IMR-90 (cell line): ENCODE measurements around the gene GPX3. TPM values are rescaled to one million over a fixed set of nuclear protein-coding genes. Genes with fewer than 3 reads are reported as not detected.
A peak's percentile ranks its signal among the peaks of the same experiment; 100 is the strongest.

ENCODE experiments used
- ATAC-seq: fragments of 200-7000 bp; cut with Tn5 transposase; 2 replicates; pipeline ENCODE4 v1.9.1; 2020; ENCODE audit warnings: low read depth, mild to moderate bottlenecking, moderate library complexity
- BruUV-seq: library from RNA; stranded (reverse); fragments of 400-500 nt; replicated peaks from 2 replicates; lab custom pipeline; 2021; lab: Mats Ljungman, UMichigan
- CTCF ChIA-PET: fragments of 300-600 bp; formaldehyde crosslinking; extraction: SDS; loops from one replicate; lab custom pipeline; 2021; ENCODE audit warnings: antibody characterized with exemption; lab: Yijun Ruan, JAX
- POLR2A ChIA-PET: fragments of 300-600 bp; sonication (Branson Sonifier 250); formaldehyde crosslinking; loops from one replicate; lab custom pipeline; 2022; ENCODE audit warnings: antibody characterized with exemption; ENCODE audit not compliant: unreplicated experiment; lab: Charles Lee
- DNase-seq: peaks from one replicate; pipeline ENCODE4 v3.0.0; 2013
- H2AFZ ChIP-seq: replicated peaks from 2 replicates; pipeline ENCODE3; 2013; ENCODE audit warnings: low read length, mild to moderate bottlenecking; ENCODE audit not compliant: poor library complexity
- H2AK5ac ChIP-seq: 2 replicates; pipeline ENCODE4 v1.6.1; 2013; ENCODE audit warnings: low read depth, low read length, inconsistent platforms
- H2AK9ac ChIP-seq: replicated peaks from 2 replicates; pipeline ENCODE3; 2013; ENCODE audit warnings: mild to moderate bottlenecking, low read depth, low read length, moderate library complexity; ENCODE audit not compliant: poor library complexity
- H2BK120ac ChIP-seq: 2 replicates; pipeline ENCODE4 v1.6.1; 2013; ENCODE audit warnings: low read depth, low read length, inconsistent platforms
- H2BK15ac ChIP-seq: 3 replicates; pipeline ENCODE4 v1.6.1; 2013; ENCODE audit warnings: low read depth, low read length, inconsistent platforms
- H2BK20ac ChIP-seq: 2 replicates; pipeline ENCODE4 v1.6.1; 2013; ENCODE audit warnings: low read depth, mild to moderate bottlenecking, inconsistent platforms, low read length, moderate library complexity
- H2BK5ac ChIP-seq: 2 replicates; pipeline ENCODE4 v1.6.1; 2013; ENCODE audit warnings: mild to moderate bottlenecking, low read depth, low read length, inconsistent platforms; ENCODE audit not compliant: poor library complexity, severe bottlenecking
- H3K14ac ChIP-seq: replicated peaks from 2 replicates; pipeline ENCODE4 v1.6.1; 2013; ENCODE audit warnings: low read depth, low read length, inconsistent platforms
- H3K18ac ChIP-seq: 2 replicates; pipeline ENCODE4 v1.6.1; 2013; ENCODE audit warnings: low read depth, low read length, control low read depth
- H3K23ac ChIP-seq: 2 replicates; pipeline ENCODE4 v1.6.1; 2013; ENCODE audit warnings: low read depth, low read length, inconsistent platforms
- H3K27ac ChIP-seq: 2 replicates; pipeline ENCODE4 v1.5.1; 2013; ENCODE audit warnings: mild to moderate bottlenecking, control low read depth, low read length; ENCODE audit not compliant: insufficient read depth
- H3K27me3 ChIP-seq: 2 replicates; pipeline ENCODE4 v1.6.1; 2013; ENCODE audit warnings: low read length; ENCODE audit not compliant: control insufficient read depth, insufficient read depth
- H3K36me3 ChIP-seq: 2 replicates; pipeline ENCODE4 v1.6.1; 2013; ENCODE audit warnings: low read length, mixed read lengths; ENCODE audit not compliant: control insufficient read depth, insufficient read depth
- H3K4ac ChIP-seq: 2 replicates; pipeline ENCODE4 v1.6.1; 2013; ENCODE audit warnings: low read depth, low read length, inconsistent platforms
- H3K4me1 ChIP-seq: 2 replicates; pipeline ENCODE4 v1.6.1; 2013; ENCODE audit warnings: low read length, mixed read lengths; ENCODE audit not compliant: control insufficient read depth, insufficient read depth
- H3K4me2 ChIP-seq: 2 replicates; pipeline ENCODE4 v1.6.1; 2013; ENCODE audit warnings: low read depth, mild to moderate bottlenecking, control low read depth, low read length, moderate library complexity
- H3K4me3 ChIP-seq: 2 replicates; pipeline ENCODE4 v1.5.1; 2013; ENCODE audit warnings: low read depth, mild to moderate bottlenecking, control low read depth, low read length, moderate library complexity; ENCODE audit not compliant: insufficient read depth
- H3K56ac ChIP-seq: 2 replicates; pipeline ENCODE4 v1.6.1; 2013; ENCODE audit warnings: low read length, inconsistent platforms; ENCODE audit not compliant: insufficient read depth; ENCODE audit errors: extremely low read depth
- H3K79me1 ChIP-seq, 2 experiments: 2 replicates each; pipeline ENCODE4 v1.6.1; 2013; ENCODE audit warnings: low read length in 2 of 2, inconsistent platforms in 1 of 2, low read depth in 1 of 2
- H3K9ac ChIP-seq: 2 replicates; pipeline ENCODE4 v1.6.1; 2013; ENCODE audit warnings: low read depth, low read length, control low read depth
- H3K9me1 ChIP-seq: 2 replicates; pipeline ENCODE4 v1.6.1; 2013; ENCODE audit warnings: low read length, inconsistent platforms; ENCODE audit not compliant: insufficient read depth
- H3K9me3 ChIP-seq: 2 replicates; pipeline ENCODE4 v1.6.1; 2013; ENCODE audit warnings: low read length; ENCODE audit not compliant: control insufficient read depth, insufficient read depth
- H4K20me1 ChIP-seq: 2 replicates; pipeline ENCODE4 v1.6.1; 2013; ENCODE audit warnings: low read length, inconsistent platforms; ENCODE audit not compliant: insufficient read depth
- H4K5ac ChIP-seq: 2 replicates; pipeline ENCODE4 v1.6.1; 2013; ENCODE audit warnings: mild to moderate bottlenecking, low read depth, low read length, control low read depth
- H4K8ac ChIP-seq, 2 experiments: 2 replicates each; pipeline ENCODE4 v1.6.1; 2013; ENCODE audit warnings: low read depth in 2 of 2, low read length in 2 of 2, control low read depth in 1 of 2, inconsistent platforms in 1 of 2
- H4K91ac ChIP-seq: 2 replicates; pipeline ENCODE4 v1.6.1; 2013; ENCODE audit warnings: low read depth, low read length, inconsistent platforms; ENCODE audit not compliant: insufficient read depth
- BHLHE40 ChIP-seq: fragments of 150-350 bp; IDR thresholded peaks from 2 replicates; pipeline ENCODE4 v1.6.1; 2016; ENCODE audit warnings: mild to moderate bottlenecking, low read depth, low read length
- CEBPB ChIP-seq: IDR thresholded peaks from 2 replicates; pipeline ENCODE4 v1.6.1; 2012; ENCODE audit warnings: low read depth, low read length, improper control_type of control experiment
- CHD1 ChIP-seq: IDR thresholded peaks from 2 replicates; pipeline ENCODE4 v1.6.1; 2012; ENCODE audit warnings: low read depth, low read length, improper control_type of control experiment
- CTCF ChIP-seq: conservative IDR thresholded peaks from 2 replicates; pipeline ENCODE4 v1.5.1; 2012; ENCODE audit warnings: mild to moderate bottlenecking, low read depth, low read length, improper control_type of control experiment
- ELK1 ChIP-seq: fragments of 150-350 bp; IDR thresholded peaks from 2 replicates; pipeline ENCODE4 v1.6.1; 2016; ENCODE audit warnings: low read depth, mild to moderate bottlenecking, low read length, moderate library complexity, borderline replicate concordance
- FOS ChIP-seq: fragments of 150-350 bp; IDR thresholded peaks from 2 replicates; pipeline ENCODE4 v1.6.1; 2016; ENCODE audit warnings: low read depth, low read length
- MAFK ChIP-seq: IDR thresholded peaks from 2 replicates; pipeline ENCODE4 v1.6.1; 2012; ENCODE audit warnings: low read depth, low read length, improper control_type of control experiment
- MAZ ChIP-seq: IDR thresholded peaks from 2 replicates; pipeline ENCODE4 v1.6.1; 2012; ENCODE audit warnings: low read depth, mild to moderate bottlenecking, low read length, improper control_type of control experiment, moderate library complexity, borderline replicate concordance
- MXI1 ChIP-seq: IDR thresholded peaks from 2 replicates; pipeline ENCODE4 v1.6.1; 2012; ENCODE audit warnings: low read depth, mild to moderate bottlenecking, low read length, moderate library complexity, borderline replicate concordance
- NFE2L2 ChIP-seq: fragments of 150-350 bp; IDR thresholded peaks from 2 replicates; pipeline ENCODE4 v1.6.1; 2016; ENCODE audit warnings: low read depth, mild to moderate bottlenecking, low read length
- POLR2A ChIP-seq: IDR thresholded peaks from 2 replicates; pipeline ENCODE4 v1.6.1; 2012; ENCODE audit warnings: mild to moderate bottlenecking, low read depth, low read length
- RAD21 ChIP-seq: IDR thresholded peaks from 2 replicates; pipeline ENCODE4 v1.6.1; 2012; ENCODE audit warnings: low read length, improper control_type of control experiment
- RCOR1 ChIP-seq: IDR thresholded peaks from 2 replicates; pipeline ENCODE4 v1.6.1; 2012; ENCODE audit warnings: mild to moderate bottlenecking, low read length, improper control_type of control experiment; ENCODE audit not compliant: insufficient replicate concordance
- RFX5 ChIP-seq: IDR thresholded peaks from 2 replicates; pipeline ENCODE4 v1.8.0; 2012; ENCODE audit warnings: low read depth, mild to moderate bottlenecking, low read length, moderate library complexity
- SMC3 ChIP-seq: fragments of 150-350 bp; IDR thresholded peaks from 2 replicates; pipeline ENCODE4 v1.6.1; 2016; ENCODE audit warnings: low read depth, mild to moderate bottlenecking, antibody characterized with exemption, low read length, moderate library complexity
- USF2 ChIP-seq: fragments of 150-350 bp; IDR thresholded peaks from 2 replicates; pipeline ENCODE4 v1.6.1; 2017; ENCODE audit warnings: mild to moderate bottlenecking, antibody characterized with exemption, low read length, low read depth
- WGBS, 2 experiments: methylation state at CpG; one replicate each; pipeline versions ENCODE4 v1.1.5 to v1.1.7; 2013; ENCODE audit warnings: missing lambda C conversion rate in 2 of 2; ENCODE audit not compliant: insufficient read length in 1 of 2; ENCODE audit errors: extremely low coverage in 2 of 2; 5-methylcytosine and 5-hydroxymethylcytosine counted together
- dilution Hi-C: fragments of 300-500 bp; cut with HindIII; formaldehyde crosslinking; loops from one replicate; pipeline ENCODE4 v1.14.3; 2018; ENCODE audit warnings: low sequenced_read_pairs; ENCODE audit not compliant: unreplicated experiment
- in situ Hi-C: fragments of 300-500 bp; cut with MboI; formaldehyde crosslinking; loops from 3 replicates; pipeline ENCODE4 v1.14.3; 2019; ENCODE audit warnings: low sequenced_read_pairs, inconsistent platforms, mixed read lengths
- intact Hi-C: fragments of 100-400 bp; cut with micrococcal nuclease; formaldehyde crosslinking; loops from 2 replicates; pipeline ENCODE4 v1.10.0; 2022
- polyA plus RNA-seq, 3 experiments: library from polyadenylated mRNA; depleted of rRNA; stranded (reverse); fragments of >200 nt; gene quantifications; 2 replicates each; pipeline ENCODE4 v1.2.3, GENCODE V29; 2012; ENCODE audit warnings: low replicate concordance in 1 of 3
- total RNA-seq: library from RNA; depleted of rRNA; stranded (reverse); fragments of >200 nt; gene quantifications from 2 replicates; pipeline ENCODE4 v1.2.3, GENCODE V29; 2012

The GPX3 gene
- total and polyA plus RNA-seq, 2 of the 4 experiments (the other 2 are of a cell fraction): 0.36 to 1.0 TPM

- dilution Hi-C loops (no loop called here), in situ Hi-C loops (no loop called here), intact Hi-C loops (no loop called here)
- Histone ChIP-seq H3K9me1 (peaks cover 35% of the 10 kb centered on the region), H4K20me1 (peaks cover 22% of the 10 kb centered on the region), H3K23ac (0 out of 2 replicates have a peak overlapping the region, but pooled peaks have one; percentile 49), H2BK120ac (peak overlapping the region; percentile 53; the same call in 1 of the 2 replicates), H4K91ac (no peak overlapping the region), H3K4me1 (peaks cover 27% of the 10 kb centered on the region), H2BK5ac (peak overlapping the region; percentile 25), H2AK9ac (peak overlapping the region; percentile 48), H4K5ac (no peak overlapping the region; the same call in 1 of the 2 replicates), H3K9me3 (no peaks in the 10 kb centered on the region), H3K79me1 (peaks cover 3 to 47% of the 10 kb centered on the region in 2 experiments; a peak in 2 of 4 replicates), H3K18ac (peak overlapping the region; percentile 11; the same call in 1 of the 2 replicates), H2AK5ac (peak overlapping the region; percentile 62), H3K14ac (peak overlapping the region; percentile 51), H3K27ac (peak overlapping the region; percentile 43), H3K36me3 (peaks cover 65% of the 10 kb centered on the region), H3K27me3 (no peaks in the 10 kb centered on the region), H3K4me3 (no peak overlapping the region), H3K4me2 (peak overlapping the region; percentile 2; the same call in 1 of the 2 replicates), H3K9ac (peak overlapping the region; percentile 11; the same call in 1 of the 2 replicates), H3K56ac (no peak overlapping the region), H2AFZ (peak overlapping the region; percentile 36), H4K8ac (peak overlapping the region in 1 of 2 experiments; percentile 31; a peak in 1 of 4 replicates), H2BK15ac (no peak overlapping the region), H2BK20ac (no peak overlapping the region), H3K4ac (peak overlapping the region; percentile 67)
- WGBS, 2 experiments: 83% methylated on average over 4 of the region's 7 CpGs; no CpG with 5 or more reads in 1 of the 2 experiments
- TF ChIP-seq RFX5 (no peak), MAZ (no peak), CTCF (no peak), FOS (no peak), RAD21 (no peak), BHLHE40 (no peak), MAFK (no peak), ELK1 (no peak), CEBPB (no peak), POLR2A (no peak), SMC3 (no peak), MXI1 (no peak), CHD1 (no peak), USF2 (no peak), RCOR1 (no peak), NFE2L2 (no peak)
- ATAC-seq (peak; percentile 27; the same call in 1 of the 2 replicates), DNase-seq (peak; percentile 42)
- ChIA-PET CTCF (interaction anchor here (1.0 to 1.3 kb wide), 3 partner anchors 9 to 37 kb away, joined by 3 to 6 read pairs (median 4); no protein-coding TSS in a partner anchor), POLR2A (no interaction called here)
- BruUV-seq: no TSS peak
Observed at GRCh38 chr5:151038801-151039238, 18.4 kb downstream of the GPX3 start.
